Gastrocnemius medialis (tissue), 4 donors: ENCODE results near the gene STARD13.

ENCODE experiments used
- POLR2A ChIP-seq, 2 donors: fragments of 450-650 bp; IDR thresholded peaks; one replicate each; pipeline ENCODE4 v1.6.1; 2017; ENCODE audit warnings: antibody characterized with exemption in 2 of 2, mild to moderate bottlenecking in 2 of 2, moderate library complexity in 2 of 2
- TF ChIP-seq, protein P1 (sequence below), 5 experiments: fragments of 450-650 bp in 3 of 5; fragments of 200-600 bp in 2 of 5; sonication (generic) in 2 of 5; IDR thresholded peaks in 4 of 5; conservative IDR thresholded peaks in 1 of 5; 1 replicate in 4 of 5; 2 replicates in 1 of 5; pipeline ENCODE4 v1.5.1; 2016 to 2019; ENCODE audit warnings: antibody characterized with exemption in 5 of 5, mild to moderate bottlenecking in 3 of 5, moderate library complexity in 3 of 5

DNA sequence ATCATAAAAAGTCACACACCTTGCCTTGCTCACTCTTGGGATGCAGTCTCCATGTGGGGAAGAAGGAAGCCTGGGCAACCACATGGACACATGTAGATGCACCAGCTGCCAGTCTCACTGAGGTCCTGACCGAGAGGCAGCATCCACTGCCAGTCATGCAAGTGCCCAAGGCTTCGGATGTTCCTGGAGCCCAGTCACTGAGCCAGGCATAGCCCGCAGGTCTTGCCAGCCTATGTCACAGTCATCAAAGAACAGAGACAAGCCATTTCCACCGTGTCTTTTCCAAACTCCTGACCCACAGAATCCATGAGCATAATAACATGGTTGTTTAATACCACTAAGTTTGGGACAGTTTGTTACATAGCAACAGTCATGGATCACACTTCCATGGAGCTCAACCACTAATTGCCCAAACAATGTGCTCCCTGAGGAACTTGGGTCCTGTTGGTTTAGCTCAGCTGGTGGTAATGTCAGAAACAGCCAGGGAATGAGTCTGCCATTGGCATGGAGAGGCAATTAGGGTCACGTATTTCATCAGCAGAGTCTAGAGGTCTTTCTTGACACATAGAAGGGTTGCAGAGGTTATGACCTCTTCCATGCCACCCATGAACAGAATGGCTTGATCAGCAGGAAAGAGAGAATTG, 21.5 kb downstream of the STARD13 start:
- TF ChIP-seq, protein P1, sequence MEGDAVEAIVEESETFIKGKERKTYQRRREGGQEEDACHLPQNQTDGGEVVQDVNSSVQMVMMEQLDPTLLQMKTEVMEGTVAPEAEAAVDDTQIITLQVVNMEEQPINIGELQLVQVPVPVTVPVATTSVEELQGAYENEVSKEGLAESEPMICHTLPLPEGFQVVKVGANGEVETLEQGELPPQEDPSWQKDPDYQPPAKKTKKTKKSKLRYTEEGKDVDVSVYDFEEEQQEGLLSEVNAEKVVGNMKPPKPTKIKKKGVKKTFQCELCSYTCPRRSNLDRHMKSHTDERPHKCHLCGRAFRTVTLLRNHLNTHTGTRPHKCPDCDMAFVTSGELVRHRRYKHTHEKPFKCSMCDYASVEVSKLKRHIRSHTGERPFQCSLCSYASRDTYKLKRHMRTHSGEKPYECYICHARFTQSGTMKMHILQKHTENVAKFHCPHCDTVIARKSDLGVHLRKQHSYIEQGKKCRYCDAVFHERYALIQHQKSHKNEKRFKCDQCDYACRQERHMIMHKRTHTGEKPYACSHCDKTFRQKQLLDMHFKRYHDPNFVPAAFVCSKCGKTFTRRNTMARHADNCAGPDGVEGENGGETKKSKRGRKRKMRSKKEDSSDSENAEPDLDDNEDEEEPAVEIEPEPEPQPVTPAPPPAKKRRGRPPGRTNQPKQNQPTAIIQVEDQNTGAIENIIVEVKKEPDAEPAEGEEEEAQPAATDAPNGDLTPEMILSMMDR (IDR thresholded peaks at IDR 0.05 in 4 of 5, conservative IDR thresholded peaks at IDR 0.05 in 1 of 5), result no peak
- no peak for TF ChIP-seq POLR2A (IDR thresholded peaks at IDR 0.05)
